Activated CD4-positive, CD25-positive, alpha-beta regulatory T cell treated with anti-CD3 and anti-CD28 coated beads, Interleukin-2, amount 50 U/mL, for 24 hours (primary cell): Measurements from ENCODE around the gene TPRX1.
"Not testable (repeated sequence)": the region's sequence is repeated elsewhere in the genome, so short reads cannot be mapped to it uniquely, and the experiment has no call there.

ENCODE experiments used
- ATAC-seq, 2 donors: fragments of 150-1000 bp; cut with Tn5 transposase; one replicate each; pipeline ENCODE4 v1.10.0; 2021; ENCODE audit warnings: mild to moderate bottlenecking in 1 of 2, moderate library complexity in 1 of 2

Gene TPRX1

GRCh38 chr19:47801270-47801669 is 3.1 kb downstream of the TPRX1 start:
- no peak for ATAC-seq

GRCh38 chr19:47798904-47799266 is 5.5 kb downstream of the TPRX1 start:
- ATAC-seq = no peak

GRCh38 chr19:47797996-47798903 is 6.1 kb downstream of the TPRX1 start:
- ATAC-seq = no peak

- ATAC-seq = no peak
These were observed 7.6 kb downstream of the TPRX1 start for GRCh38 chr19:47796785-47797184.

- ATAC-seq = no peak
These were observed 9.8 kb downstream of the TPRX1 start for GRCh38 chr19:47794526-47794925.

- no peak for ATAC-seq
These were observed 11.7 kb downstream of the TPRX1 start for GRCh38 chr19:47792616-47793015.

- ATAC-seq = peak; percentile 76 to 85
These were observed 13.9 kb downstream of the TPRX1 start for GRCh38 chr19:47790398-47790814.

GRCh38 chr19:47789811-47790210 is 14.5 kb downstream of the TPRX1 start:
- not testable (repeated sequence) for ATAC-seq

- not testable (repeated sequence) for ATAC-seq
These were observed 17.0 kb downstream of the TPRX1 start for GRCh38 chr19:47787307-47787706.

GRCh38 chr19:47786566-47786965 is 17.8 kb downstream of the TPRX1 start:
- no peak for ATAC-seq

- no peak for ATAC-seq
These were observed 22.6 kb downstream of the TPRX1 start for GRCh38 chr19:47781590-47782262.

- no peak for ATAC-seq
These were observed 24.2 kb downstream of the TPRX1 start for GRCh38 chr19:47780215-47780551.

- ATAC-seq = no peak
These were observed 24.7 kb downstream of the TPRX1 start for GRCh38 chr19:47779524-47780214.

- ATAC-seq = peak; percentile 7
These were observed 25.4 kb downstream of the TPRX1 start for GRCh38 chr19:47778954-47779351.

GRCh38 chr19:47778049-47778953 is 26.1 kb downstream of the TPRX1 start, which contains the start of gene SELENOW:
SELENOW (plus strand) TSS chr19:47778703; CDS start chr19:47778786, 83 bp downstream.
- ATAC-seq = peak; percentile 94 to 95

- not testable (repeated sequence) for ATAC-seq
These were observed 26.9 kb downstream of the TPRX1 start for GRCh38 chr19:47777245-47778048.

GRCh38 chr19:47776568-47776967 is 27.8 kb downstream of the TPRX1 start:
- no peak for ATAC-seq

- not testable (repeated sequence) for ATAC-seq
These were observed 33.1 kb downstream of the TPRX1 start for GRCh38 chr19:47771291-47771690.

GRCh38 chr19:47769534-47769933 is 34.8 kb downstream of the TPRX1 start:
- no peak for ATAC-seq

GRCh38 chr19:47768604-47769003 is 35.7 kb downstream of the TPRX1 start:
- no peak for ATAC-seq

- no peak for ATAC-seq
These were observed 37.0 kb downstream of the TPRX1 start for GRCh38 chr19:47767349-47767748.
